ENCODE measurements around the gene SPRYD3.

The SPRYD3 gene

GRCh38 chr12:53100466-53101151 lies 21.4 kb upstream of the SPRYD3 start:
- no peak for DNase-seq
- Histone ChIP-seq H2AK5ac (ENCODE audit: low read length, severe bottlenecking) (no peak overlapping the region), H3K14ac (ENCODE audit: low read length in 2 of 2) (no peak overlapping the region), H3K9ac (ENCODE audit: low read length) (peak overlapping the region; percentile 51), H3K4me1 (ENCODE audit: control insufficient read depth, insufficient read depth, low read depth, low read length) (peaks cover 29% of the 10 kb centered on the region), H3K9me3 (ENCODE audit: control insufficient read depth, low read length) (no peaks in the 10 kb centered on the region), H3K36me3 (ENCODE audit: control insufficient read depth in 1 of 2, insufficient read depth in 2 of 2, low read depth in 1 of 2, low read length in 2 of 2) (peaks cover 0 to 33% of the 10 kb centered on the region in 2 experiments), H4K91ac (ENCODE audit: low read length) (no peak overlapping the region), H3K18ac (ENCODE audit: low read depth in 1 of 2, low read length in 2 of 2) (no peak overlapping the region), H3K4me3 (ENCODE audit: insufficient read depth in 1 of 2, low read depth in 1 of 2, low read length in 2 of 2) (no peak overlapping the region), H2BK12ac (ENCODE audit: low read length in 2 of 2) (no peak overlapping the region), H2BK5ac (ENCODE audit: low read depth, low read length, poor library complexity, severe bottlenecking) (no peak overlapping the region), H3K4me2 (ENCODE audit: low read length, poor library complexity, severe bottlenecking) (no peak overlapping the region), H3K27ac (ENCODE audit: low read length, poor library complexity, severe bottlenecking) (no peak overlapping the region), H3K23ac (ENCODE audit: low read length in 2 of 2) (no peak overlapping the region), H3K27me3 (ENCODE audit: control insufficient read depth in 1 of 2, insufficient read depth in 1 of 2, low read length in 2 of 2) (peaks cover 0 to 9% of the 10 kb centered on the region in 2 experiments), H2BK120ac (ENCODE audit: low read depth, low read length) (no peak overlapping the region), H2BK15ac (ENCODE audit: low read depth, poor library complexity, severe bottlenecking) (peak overlapping the region; percentile 73), H3K4ac (ENCODE audit: low read depth in 1 of 2, low read length in 2 of 2) (no peak overlapping the region), H3K79me1 (replicated peaks; ENCODE audit: low read length, poor library complexity, severe bottlenecking) (no peaks in the 10 kb centered on the region), H2AFZ (ENCODE audit: low read depth, low read length) (no peak overlapping the region), H4K8ac (ENCODE audit: low read length) (no peak overlapping the region)
- WGBS = 89% methylated on average over 13 of the region's 13 CpGs

GRCh38 chr12:53099071-53099882 lies 20.1 kb upstream of the SPRYD3 start:
- peaks cover 0 to 9% of the 10 kb centered on the region in 2 experiments for H3K27me3 ChIP-seq (ENCODE audit: control insufficient read depth in 1 of 2, insufficient read depth in 1 of 2, low read length in 2 of 2)
- H3K23ac ChIP-seq (ENCODE audit: low read length in 2 of 2) = no peak overlapping the region
- H3K4me3 ChIP-seq (ENCODE audit: insufficient read depth in 1 of 2, low read depth in 1 of 2, low read length in 2 of 2) = peak overlapping the region in 1 of 2 experiments; percentile 85
- H2AK5ac ChIP-seq (ENCODE audit: low read length, severe bottlenecking) = peak overlapping the region; percentile 86
- peak overlapping the region; percentile 13 for H2BK120ac ChIP-seq (ENCODE audit: low read depth, low read length)
- no peak overlapping the region for H2BK5ac ChIP-seq (ENCODE audit: low read depth, low read length, poor library complexity, severe bottlenecking)
- peaks cover 29% of the 10 kb centered on the region for H3K4me1 ChIP-seq (ENCODE audit: control insufficient read depth, insufficient read depth, low read depth, low read length)
- peak overlapping the region; percentile 1 to 72 for H3K18ac ChIP-seq (ENCODE audit: low read depth in 1 of 2, low read length in 2 of 2)
- H3K9me3 ChIP-seq (ENCODE audit: control insufficient read depth, low read length) = no peaks in the 10 kb centered on the region
- peak overlapping the region; percentile 72 for H3K27ac ChIP-seq (ENCODE audit: low read length, poor library complexity, severe bottlenecking)
- peak overlapping the region; percentile 54 to 73 for H3K4ac ChIP-seq (ENCODE audit: low read depth in 1 of 2, low read length in 2 of 2)
- peak overlapping the region; percentile 56 for H4K91ac ChIP-seq (ENCODE audit: low read length)
- peak overlapping the region; percentile 55 for H2BK15ac ChIP-seq (ENCODE audit: low read depth, poor library complexity, severe bottlenecking)
- peak overlapping the region in 1 of 2 experiments; percentile 43 for H2BK12ac ChIP-seq (ENCODE audit: low read length in 2 of 2)
- peaks cover 0 to 33% of the 10 kb centered on the region in 2 experiments for H3K36me3 ChIP-seq (ENCODE audit: control insufficient read depth in 1 of 2, insufficient read depth in 2 of 2, low read depth in 1 of 2, low read length in 2 of 2)
- no peak overlapping the region for H3K14ac ChIP-seq (ENCODE audit: low read length in 2 of 2)
- peak overlapping the region; percentile 100 for H3K4me2 ChIP-seq (ENCODE audit: low read length, poor library complexity, severe bottlenecking)
- H4K8ac ChIP-seq (ENCODE audit: low read length) = peak overlapping the region; percentile 46
- no peaks in the 10 kb centered on the region for H3K79me1 ChIP-seq (replicated peaks; ENCODE audit: low read length, poor library complexity, severe bottlenecking)
- peak overlapping the region; percentile 94 for H3K9ac ChIP-seq (ENCODE audit: low read length)
- peak; percentile 95 for DNase-seq
- 10% methylated on average over 6 of the region's 6 CpGs for WGBS
- H2AFZ ChIP-seq (ENCODE audit: low read depth, low read length) = peak overlapping the region; percentile 7

- no peak overlapping the region for H2BK5ac ChIP-seq (ENCODE audit: low read depth, low read length, poor library complexity, severe bottlenecking)
- peak overlapping the region; percentile 94 for H3K9ac ChIP-seq (ENCODE audit: low read length)
- H3K36me3 ChIP-seq (ENCODE audit: control insufficient read depth in 1 of 2, insufficient read depth in 2 of 2, low read depth in 1 of 2, low read length in 2 of 2) = peaks cover 0 to 33% of the 10 kb centered on the region in 2 experiments
- peak overlapping the region; percentile 97 for H2BK120ac ChIP-seq (ENCODE audit: low read depth, low read length)
- H2AK5ac ChIP-seq (ENCODE audit: low read length, severe bottlenecking) = peak overlapping the region; percentile 28
- peaks cover 25% of the 10 kb centered on the region for H3K4me1 ChIP-seq (ENCODE audit: control insufficient read depth, insufficient read depth, low read depth, low read length)
- WGBS = 10% methylated on average over 11 of the region's 13 CpGs
- peak overlapping the region; percentile 36 for H2AFZ ChIP-seq (ENCODE audit: low read depth, low read length)
- peak overlapping the region; percentile 43 to 54 for H2BK12ac ChIP-seq (ENCODE audit: low read length in 2 of 2)
- DNase-seq = peak; percentile 57
- H3K14ac ChIP-seq (ENCODE audit: low read length in 2 of 2) = no peak overlapping the region
- peak overlapping the region; percentile 99 for H4K8ac ChIP-seq (ENCODE audit: low read length)
- H3K79me1 ChIP-seq (replicated peaks; ENCODE audit: low read length, poor library complexity, severe bottlenecking) = no peaks in the 10 kb centered on the region
- H2BK15ac ChIP-seq (ENCODE audit: low read depth, poor library complexity, severe bottlenecking) = peak overlapping the region; percentile 71
- H3K4me2 ChIP-seq (ENCODE audit: low read length, poor library complexity, severe bottlenecking) = peak overlapping the region; percentile 100
- H3K4me3 ChIP-seq (ENCODE audit: insufficient read depth in 1 of 2, low read depth in 1 of 2, low read length in 2 of 2) = peak overlapping the region; percentile 66 to 85
- H4K91ac ChIP-seq (ENCODE audit: low read length) = peak overlapping the region; percentile 19
- peaks cover 0 to 9% of the 10 kb centered on the region in 2 experiments for H3K27me3 ChIP-seq (ENCODE audit: control insufficient read depth in 1 of 2, insufficient read depth in 1 of 2, low read length in 2 of 2)
- H3K23ac ChIP-seq (ENCODE audit: low read length in 2 of 2) = no peak overlapping the region
- H3K18ac ChIP-seq (ENCODE audit: low read depth in 1 of 2, low read length in 2 of 2) = peak overlapping the region; percentile 34 to 87
- H3K4ac ChIP-seq (ENCODE audit: low read depth in 1 of 2, low read length in 2 of 2) = peak overlapping the region; percentile 4 to 54
- peak overlapping the region; percentile 72 for H3K27ac ChIP-seq (ENCODE audit: low read length, poor library complexity, severe bottlenecking)
- H3K9me3 ChIP-seq (ENCODE audit: control insufficient read depth, low read length) = no peaks in the 10 kb centered on the region
Measured at GRCh38 chr12:53098354-53098981, 19.3 kb upstream of the SPRYD3 start.

Data from mesenchymal stem cell (in vitro differentiated cells and primary cell).